ENCODE results near the gene CENPB.
"Not testable (repeated sequence)": the region's sequence is repeated elsewhere in the genome, so short reads cannot be mapped to it uniquely, and the experiment has no call there.

- TF ChIP-seq CTCF, POLR2A, EP300 (IDR thresholded peaks at IDR 0.05): not testable (repeated sequence)
These were observed 7.6 kb upstream of the CENPB start for GRCh38 chr20:3794168-3794567.
